AG09319 (cell line): ENCODE data around the gene ZXDC.

Experiments used
- DNase-seq: peaks from one replicate; pipeline ENCODE4 v3.0.0-alpha.2; 2010; ENCODE audit warnings: low read depth; ENCODE audit errors: extremely low read depth
- CTCF ChIP-seq: IDR thresholded peaks from 2 replicates; pipeline ENCODE4 v1.5.1; 2011; ENCODE audit warnings: low read depth, mild to moderate bottlenecking, inconsistent platforms, low read length, moderate library complexity

The ZXDC gene

GRCh38 chr3:126468028-126468891, 7.4 kb downstream of the ZXDC start:
- TF ChIP-seq CTCF = no peak
- DNase-seq = no peak

- DNase-seq = no peak
- TF ChIP-seq CTCF = no peak
Observed at GRCh38 chr3:126467611-126467955, 8.1 kb downstream of the ZXDC start.

- DNase-seq = no peak
Observed at GRCh38 chr3:126466886-126467610, 8.6 kb downstream of the ZXDC start.

GRCh38 chr3:126465928-126466544, 9.7 kb downstream of the ZXDC start:
- DNase-seq = no peak
- TF ChIP-seq CTCF = no peak

More at GRCh38 chr3:126466886-126467610, 8.6 kb downstream of the ZXDC start:
- no peak for TF ChIP-seq CTCF

- no peak for TF ChIP-seq CTCF
Observed at GRCh38 chr3:126464997-126465396, 10.7 kb downstream of the ZXDC start.

GRCh38 chr3:126464494-126464893, 11.2 kb downstream of the ZXDC start:
- TF ChIP-seq CTCF = no peak
- no peak for DNase-seq

More at GRCh38 chr3:126464997-126465396, 10.7 kb downstream of the ZXDC start:
- DNase-seq = no peak

GRCh38 chr3:126464093-126464492, 11.6 kb downstream of the ZXDC start:
- no peak for DNase-seq
- no peak for TF ChIP-seq CTCF
